GM19395 (cell line): Measurements from ENCODE around the gene FER.
"Not testable (repeated sequence)": the region's sequence is repeated elsewhere in the genome, so short reads cannot be mapped to it uniquely, and the experiment has no call there.

Experiments
- ATAC-seq: cut with Tn5 transposase; IDR thresholded peaks from one replicate; pipeline ENCODE4 v1.9.1; 2021; ENCODE audit warnings: mild to moderate bottlenecking, moderate library complexity; ENCODE audit not compliant: unreplicated experiment

Gene FER

DNA sequence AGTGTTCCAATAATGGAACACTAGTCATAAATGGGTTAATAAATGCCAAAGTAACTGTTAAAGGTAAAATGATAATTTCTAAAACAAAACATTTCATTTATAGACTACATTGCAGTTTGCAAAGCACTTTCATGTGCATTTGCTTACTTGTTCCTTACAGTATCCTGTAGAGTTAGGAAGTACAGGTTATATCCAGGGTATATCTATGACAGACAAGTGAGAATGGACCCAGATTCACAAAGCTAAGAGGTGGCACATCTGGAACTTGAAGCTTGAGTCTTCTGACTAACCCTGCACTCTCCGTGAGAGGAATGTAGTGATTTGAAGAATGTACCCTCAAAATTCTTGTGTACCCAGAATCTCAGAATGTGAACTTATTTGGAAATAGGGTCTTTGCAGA is 121.4 kb downstream of the FER start:
- no peak for ATAC-seq

DNA sequence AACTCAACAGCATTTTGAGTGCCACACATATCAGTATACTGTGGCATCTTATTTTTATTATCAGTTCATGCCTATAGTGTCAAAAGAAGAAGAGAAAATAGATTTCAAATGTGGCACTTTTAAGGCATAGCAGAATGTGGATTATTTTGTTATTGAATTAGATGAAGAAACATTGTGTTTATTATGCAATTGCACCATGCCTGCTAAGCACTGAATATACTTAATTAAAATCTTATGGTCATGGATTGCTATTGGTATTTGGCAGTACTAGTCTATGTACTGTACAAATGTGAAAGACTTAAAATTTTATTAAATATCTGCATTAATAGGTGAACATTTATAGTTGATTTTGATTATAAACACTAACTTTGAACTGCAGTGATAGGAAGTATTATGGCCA is 128.8 kb downstream of the FER start:
- no peak for ATAC-seq

DNA sequence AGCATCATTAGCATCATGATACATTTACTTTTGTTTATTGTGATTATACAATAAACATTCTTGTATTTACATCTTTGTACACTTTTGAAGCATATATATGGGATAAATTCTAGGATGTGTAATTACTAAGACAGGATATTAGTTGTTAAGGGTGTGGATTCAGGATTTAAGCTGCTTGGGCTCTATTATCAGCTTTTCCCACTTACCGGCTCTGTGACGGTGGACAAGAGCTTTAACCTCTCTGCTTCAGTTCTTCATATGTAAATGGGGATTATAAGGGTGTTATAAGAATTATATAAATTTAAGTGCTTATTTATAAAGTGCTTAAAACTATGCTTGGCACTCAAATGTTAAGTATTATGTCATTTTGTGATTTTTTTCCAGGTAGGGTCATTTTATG is 131.1 kb downstream of the FER start:
- no peak for ATAC-seq

DNA sequence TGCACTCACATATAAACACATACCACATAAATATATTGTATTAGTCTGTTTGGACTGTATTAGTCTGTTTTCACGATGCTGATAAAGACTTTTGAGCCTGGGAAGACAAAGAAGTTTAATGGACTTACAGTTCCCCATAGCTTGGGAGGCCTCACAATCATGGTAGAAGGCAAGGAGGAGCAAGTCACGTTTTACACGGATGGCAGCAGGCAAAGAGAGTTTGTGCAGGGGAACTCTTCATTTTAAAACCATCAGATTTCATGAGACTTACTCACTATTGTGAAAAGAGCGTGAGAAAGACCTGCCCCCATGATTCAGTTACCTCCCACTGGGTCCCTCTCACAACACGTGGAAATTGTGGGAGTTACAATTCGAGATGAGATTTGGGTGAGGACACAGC is 133.4 kb downstream of the FER start:
- no peak for ATAC-seq

DNA sequence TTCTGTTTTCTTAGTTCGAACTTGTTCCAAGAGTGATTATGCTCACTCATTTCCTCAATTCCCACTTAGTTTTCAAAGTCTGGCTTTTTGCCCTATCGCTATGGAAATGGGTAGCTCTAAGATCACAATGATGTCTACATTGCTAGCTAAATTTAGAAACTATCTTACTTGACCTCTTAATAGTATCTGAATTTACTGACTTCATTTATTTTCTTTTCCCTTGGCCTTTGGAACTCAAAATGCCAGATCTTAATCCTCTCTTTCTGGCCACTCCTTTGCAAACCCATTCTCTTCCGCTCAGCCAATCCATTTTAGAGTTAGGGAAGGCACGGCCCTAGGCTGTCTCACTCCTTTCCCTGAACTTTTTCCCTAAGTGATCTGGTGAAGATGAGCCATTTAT is 137.0 kb downstream of the FER start:
- no peak for ATAC-seq

DNA sequence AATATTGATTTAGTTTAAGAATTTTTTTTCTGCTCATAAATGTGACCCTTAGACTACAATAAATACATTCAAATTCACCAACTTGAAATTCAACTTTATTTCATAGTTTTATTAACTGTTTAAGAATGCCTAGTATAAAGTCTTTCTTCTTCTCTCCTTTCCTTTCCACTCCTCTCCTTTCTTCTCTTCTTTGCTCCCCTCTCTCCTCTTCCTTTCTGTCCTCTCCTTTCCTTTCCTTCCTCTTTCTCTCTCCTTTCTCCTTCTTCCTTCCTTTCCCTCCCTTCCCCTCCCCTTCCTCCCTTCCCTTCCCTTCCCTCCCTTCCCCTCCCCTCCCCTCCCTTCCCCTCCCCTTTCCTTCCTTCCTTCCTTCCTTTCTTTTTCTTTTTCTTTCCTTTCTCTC is 150.6 kb downstream of the FER start:
- ATAC-seq: no peak

DNA sequence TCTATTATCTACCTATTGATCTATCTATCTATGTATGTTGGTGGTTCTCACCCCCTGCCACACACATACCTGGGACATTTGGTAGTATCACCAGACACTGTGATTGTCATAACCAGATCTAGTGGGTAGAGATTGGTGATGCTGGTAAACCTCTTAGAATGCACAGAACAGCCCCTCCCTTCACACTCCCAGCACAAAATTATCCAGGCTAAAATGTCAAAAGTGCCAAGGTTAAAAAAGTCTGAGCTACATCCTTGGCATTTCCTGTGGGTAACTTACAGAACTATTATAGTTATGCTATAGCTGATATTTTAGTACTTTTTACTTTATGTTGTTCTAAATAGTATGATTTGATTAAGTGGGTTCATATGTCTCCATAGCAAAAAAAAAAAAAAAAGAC is 151.0 kb downstream of the FER start:
- no peak for ATAC-seq

DNA sequence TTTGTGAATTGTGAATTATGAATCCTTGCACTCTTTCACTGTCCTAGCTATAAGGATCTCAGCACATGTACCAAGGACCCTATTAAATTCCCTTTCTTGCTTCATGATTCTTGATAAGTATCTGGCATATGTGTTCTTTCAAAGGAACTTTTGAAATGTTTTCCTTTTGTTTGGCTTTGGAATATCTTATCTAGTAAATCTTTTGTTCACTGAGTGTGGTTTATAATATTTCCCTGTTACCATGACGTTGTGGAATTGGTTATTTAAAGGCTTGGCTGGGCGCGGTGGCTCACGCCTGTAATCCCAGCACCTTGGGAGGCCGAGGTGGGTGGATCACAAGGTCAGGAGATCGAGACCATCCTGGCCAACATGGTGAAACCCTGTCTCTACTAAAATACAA is 151.5 kb downstream of the FER start:
- ATAC-seq: not testable (repeated sequence)

DNA sequence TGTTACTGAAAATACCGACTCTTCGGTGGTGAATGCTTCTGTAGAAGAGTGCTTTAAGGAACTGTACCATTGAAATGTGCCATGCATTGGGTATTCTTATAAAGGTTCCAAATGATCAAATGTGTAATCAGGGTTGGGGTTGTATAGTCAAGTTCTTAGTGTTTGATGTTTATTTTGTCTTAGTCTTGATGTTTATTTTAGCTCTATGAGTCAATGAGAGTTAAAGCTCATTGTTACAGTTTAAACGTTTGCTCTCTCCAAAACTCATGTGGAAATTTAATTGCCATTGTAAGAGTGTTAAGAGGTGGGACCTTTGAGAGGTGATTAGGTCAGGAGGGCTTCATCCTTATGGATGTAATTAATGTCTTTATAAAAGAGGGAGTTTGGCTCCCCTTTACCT is 153.0 kb downstream of the FER start:
- no peak for ATAC-seq

DNA sequence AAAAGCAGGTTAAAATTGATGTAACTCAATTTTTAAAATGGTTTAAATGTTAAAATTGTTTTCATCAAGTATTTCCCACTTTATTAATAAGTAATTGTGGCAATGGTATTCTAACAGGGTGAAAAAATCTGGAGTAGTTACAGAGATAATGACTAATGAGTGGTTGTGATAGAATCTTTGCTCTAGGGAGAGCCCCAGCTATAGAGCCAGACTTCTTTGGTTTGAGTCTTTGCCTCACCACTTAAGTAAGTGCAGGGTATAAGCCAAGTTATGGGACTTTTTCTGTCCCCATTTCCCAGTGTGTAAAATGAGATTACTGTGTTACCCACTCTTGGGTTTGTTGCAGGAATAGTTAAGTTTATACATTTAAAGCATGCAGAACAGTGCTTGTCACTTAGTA is 158.1 kb downstream of the FER start:
- ATAC-seq: no peak

DNA sequence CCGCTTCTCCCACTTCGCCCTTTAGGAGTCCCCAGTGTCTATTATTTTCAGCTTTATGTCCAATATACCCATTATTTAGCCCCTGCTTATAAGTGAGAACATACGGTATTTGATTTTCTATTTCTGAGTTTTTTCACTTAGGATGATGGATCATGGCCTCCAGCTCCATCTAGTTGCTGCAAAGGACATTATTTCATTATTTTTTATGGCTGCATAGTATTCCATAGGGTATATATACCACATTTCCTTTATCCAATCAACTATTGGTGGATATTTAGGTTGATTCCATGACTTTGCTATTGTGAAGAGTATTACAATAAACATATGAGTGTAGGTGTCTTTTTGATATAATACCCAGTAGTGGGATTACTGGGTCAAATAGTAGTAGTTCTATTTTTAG is 162.9 kb downstream of the FER start:
- no peak for ATAC-seq

DNA sequence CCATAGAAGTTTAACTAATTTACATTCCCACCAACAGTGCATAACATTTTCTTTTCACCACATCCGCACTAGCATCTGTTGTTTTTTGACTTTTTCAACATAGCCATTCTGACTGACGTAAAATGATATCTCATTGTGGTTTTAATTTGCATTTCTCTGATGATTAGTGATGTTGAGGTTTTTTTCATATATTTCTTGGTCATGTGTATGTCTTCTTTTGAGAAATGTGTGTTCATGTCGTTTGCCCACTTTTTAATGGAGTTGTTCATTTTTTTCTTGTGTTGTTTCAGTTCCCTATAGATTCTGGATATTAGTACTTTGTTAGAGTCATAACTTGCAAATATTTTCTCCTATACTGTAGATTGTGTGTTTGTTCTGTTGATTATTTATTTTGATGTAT is 163.4 kb downstream of the FER start:
- ATAC-seq: peak; percentile 83

DNA sequence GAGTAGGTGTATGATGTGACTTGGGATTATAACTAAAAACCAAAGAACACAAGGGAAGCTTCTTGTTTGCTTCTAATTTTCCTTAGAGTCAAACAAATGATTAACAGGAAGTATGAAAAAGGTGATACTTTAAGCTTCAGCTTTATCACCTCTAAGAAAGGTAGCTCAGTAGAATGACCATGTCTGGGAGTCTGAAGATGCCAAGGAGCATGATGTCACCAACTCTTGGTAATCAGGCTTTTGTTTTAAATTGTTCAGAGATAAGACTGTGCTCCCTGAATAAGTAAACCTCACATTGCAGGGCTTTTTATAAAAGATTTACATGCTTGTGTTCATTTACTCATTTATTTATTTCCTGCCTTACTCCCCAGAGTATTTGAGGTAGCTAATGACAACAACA is 169.9 kb downstream of the FER start:
- no peak for ATAC-seq

DNA sequence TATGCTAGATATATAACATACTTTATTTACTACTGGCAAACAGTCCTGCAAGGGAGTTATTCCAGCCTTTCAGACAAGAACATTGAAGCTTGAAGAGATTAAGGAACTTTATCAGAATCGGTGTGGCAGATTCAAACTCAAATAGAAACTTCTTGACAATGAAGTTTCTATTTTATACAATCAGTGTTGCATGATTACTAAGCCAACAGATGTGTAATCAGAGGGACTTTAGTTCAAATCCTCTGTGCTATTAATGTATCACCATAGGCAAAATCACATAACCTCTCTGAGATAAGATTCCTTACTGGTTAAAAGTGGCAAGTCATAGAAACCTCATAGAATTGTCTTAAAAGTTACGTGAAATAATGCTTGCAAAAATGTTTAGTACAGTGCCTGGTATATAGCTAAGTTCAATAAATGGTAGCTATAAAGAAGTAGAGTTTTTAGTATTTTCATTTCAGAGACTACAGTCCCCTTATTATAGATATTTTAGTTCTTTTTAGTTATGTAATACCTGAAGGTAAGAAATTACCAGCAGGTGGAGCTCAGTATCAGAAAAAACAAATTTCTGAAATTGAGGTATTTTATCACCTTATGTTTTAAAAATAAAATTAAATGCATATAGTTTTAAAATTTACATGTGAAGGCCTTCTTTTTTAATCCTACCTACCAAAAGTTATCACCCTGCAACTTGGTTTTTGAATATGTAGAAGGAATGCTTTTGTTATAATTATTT is 172.1 kb downstream of the FER start:
- no peak for ATAC-seq

DNA sequence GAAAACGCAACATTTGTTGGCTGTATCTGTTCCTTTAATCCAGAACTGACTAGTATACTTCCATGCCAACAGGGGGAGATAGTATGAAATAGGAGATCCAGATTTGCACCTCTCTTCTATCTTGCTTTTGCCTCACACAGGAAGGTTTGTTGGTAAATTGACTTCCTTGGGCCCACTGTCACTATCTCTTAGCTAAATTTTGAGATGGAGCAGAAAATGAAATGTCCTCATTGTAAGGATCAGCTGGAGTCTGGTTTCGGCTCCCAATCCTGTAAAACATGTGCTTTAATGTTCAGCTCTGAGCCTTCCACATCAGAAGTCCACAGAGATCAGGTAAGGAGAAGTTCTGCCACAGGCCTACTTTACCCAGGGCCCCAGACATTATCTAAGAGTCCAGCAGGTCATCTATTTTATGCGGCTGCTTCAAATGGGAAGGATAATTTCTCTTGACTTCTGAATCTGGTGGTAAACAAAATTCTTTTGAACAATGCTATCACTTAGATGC is 176.8 kb downstream of the FER start:
- ATAC-seq: no peak

DNA sequence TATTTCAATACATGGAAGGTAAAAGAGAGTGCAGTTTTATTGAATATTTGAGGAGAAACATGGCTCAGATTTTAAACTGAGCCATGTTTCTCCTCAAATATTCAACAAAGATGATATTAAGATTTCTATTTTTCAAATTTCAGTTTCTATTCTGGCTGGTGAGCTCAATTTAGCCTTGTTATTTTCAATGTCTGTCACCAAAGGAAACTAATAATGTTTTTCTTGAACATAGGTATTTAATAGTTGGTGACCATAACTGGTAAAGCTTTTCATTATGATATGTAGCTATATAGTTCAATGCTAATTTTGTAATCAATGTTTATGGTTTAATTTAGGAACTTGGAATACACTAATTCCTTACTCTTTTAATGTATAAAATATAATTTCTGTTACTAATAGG is 177.4 kb downstream of the FER start:
- no peak for ATAC-seq

DNA sequence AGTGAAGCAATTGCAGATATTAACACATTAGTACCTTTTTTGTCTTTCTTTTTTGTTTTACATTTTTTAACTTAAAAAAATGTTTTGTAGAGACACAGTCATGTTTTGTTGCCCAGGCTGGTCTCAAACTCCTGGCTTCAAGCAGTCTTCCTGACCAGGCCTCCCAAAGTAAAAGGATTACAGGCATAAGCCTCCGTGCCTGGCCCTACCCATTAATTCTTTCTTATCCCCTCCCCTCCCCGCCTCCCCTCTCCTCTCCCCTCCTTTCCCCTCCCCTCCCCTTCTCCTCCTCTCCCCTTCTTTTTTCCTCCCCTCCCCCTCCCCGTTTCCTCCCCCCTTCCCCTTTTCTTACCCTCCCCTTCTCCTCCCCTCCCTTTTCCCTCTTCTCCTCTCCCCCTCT is 182.4 kb downstream of the FER start:
- no peak for ATAC-seq

DNA sequence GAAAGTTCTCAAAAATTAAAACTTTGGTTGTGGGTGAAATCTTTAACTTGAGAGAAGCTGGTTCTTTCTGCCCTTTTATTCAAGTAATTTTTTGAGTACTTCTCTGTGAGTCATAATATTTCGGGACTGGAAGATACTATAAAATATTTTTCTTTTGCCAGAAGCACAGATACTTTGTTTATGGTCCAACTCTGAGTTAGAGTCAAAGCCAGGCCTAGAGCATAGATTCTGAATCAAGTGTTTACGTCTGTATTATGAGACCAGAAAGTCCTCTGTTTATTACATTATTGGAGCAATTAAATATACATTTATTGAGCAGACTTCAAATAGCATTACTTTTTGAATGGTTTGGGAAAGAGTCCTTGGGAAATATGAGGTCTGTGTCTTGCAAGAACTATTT is 187.9 kb downstream of the FER start:
- ATAC-seq: no peak

DNA sequence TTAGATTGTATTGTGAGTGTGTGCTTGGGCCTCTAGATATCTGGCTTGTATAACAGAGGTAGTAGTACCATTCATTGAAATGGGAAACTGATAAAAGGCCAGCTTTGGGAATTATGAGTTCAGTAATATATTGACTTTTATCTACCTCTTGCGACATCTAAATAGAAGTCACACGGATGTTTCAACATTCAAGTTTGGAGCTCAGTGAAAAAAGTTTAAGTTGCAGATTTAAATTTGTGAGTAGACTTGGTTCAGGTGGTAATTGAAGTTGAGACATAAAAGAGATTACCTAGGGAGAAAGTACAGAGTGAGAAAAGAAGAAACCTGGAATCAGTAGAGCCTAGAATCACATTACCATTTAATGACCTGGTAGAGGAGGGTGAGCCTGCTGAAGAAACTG is 189.5 kb downstream of the FER start:
- no peak for ATAC-seq

DNA sequence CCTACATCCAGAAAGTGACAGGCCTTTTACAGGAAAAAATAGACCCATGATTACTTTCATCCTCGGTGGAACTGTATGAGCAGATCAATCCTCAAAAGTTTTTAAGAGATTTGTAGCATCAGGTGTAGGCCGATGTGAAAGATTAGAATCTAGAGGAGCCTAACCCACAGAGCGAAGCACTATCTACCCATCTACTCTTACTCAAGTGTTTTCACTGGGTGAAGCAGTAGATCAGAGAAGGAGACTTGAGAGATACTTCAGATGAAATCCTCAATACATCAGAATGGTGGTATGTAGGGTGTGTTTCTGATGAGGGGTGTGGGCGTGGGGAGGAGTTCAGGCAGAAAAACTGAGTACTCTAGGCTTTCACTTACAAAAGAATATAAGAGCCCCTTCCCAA is 192.8 kb downstream of the FER start:
- ATAC-seq: no peak

DNA sequence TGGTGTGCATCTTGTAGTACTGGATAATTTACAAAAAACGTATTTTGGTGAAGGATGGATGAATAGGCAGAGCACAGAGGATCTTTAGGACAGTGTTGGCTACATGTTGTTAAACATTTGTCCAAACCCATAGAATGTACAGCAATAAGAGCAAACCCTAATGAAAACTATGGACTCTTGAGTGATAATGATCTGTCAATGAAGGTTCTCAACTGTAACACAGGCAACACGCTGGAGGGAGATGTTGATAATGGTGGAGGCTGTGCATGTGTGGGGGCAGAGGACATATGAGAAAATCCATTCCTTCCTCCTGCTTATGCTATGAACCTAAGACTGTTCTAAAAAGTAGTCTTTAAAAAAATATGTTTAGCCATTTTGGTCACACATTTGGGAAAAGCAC is 194.0 kb downstream of the FER start:
- ATAC-seq: no peak

DNA sequence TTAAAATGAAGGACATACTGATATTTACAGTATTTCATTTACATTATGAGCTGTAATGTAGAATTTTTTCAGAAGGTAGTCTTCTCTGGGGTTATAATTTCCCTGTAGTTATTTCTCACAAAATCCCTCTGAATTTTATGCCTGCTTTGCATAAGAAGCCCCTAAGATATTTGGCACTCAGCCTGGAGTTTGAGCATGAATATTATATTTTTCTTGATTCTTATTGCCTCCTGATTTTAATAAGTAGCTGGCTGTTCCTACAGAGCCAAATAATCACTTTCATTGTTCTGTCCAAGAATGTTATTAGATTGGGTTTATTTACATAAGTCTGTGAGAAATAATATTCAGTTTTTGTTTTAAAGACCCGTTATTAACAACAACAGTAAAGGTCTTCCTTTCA is 195.0 kb downstream of the FER start:
- no peak for ATAC-seq

DNA sequence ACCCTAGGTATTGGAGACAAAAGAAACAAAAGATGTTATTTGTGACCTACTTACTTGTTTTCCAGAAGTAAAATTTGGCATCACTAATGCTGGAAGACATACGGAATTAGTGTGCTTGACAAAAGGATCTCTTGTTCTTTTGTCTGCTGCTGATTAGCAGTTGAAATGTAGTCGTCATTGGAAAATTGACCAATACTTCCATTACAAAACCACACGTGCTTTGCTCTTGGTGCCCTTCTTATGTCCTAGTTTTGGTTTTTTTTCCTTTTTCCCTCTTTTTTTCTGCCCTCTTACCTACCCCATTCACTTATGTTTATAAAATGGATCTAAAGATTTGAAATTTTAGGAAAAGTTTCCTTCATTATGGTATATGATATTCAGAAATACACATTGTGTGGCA is 197.4 kb downstream of the FER start:
- no peak for ATAC-seq
